Activated CD8-positive, alpha-beta memory T cell treated with anti-CD3 and anti-CD28 coated beads, Interleukin-2, amount 10 ng/mL, durations not matched to agents 7 days and 5 days (primary cell): Measurements from ENCODE around the gene MPL. TPM values are rescaled to one million over a fixed set of nuclear protein-coding genes. Genes with fewer than 3 reads are reported as not detected.

ENCODE experiments used
- ATAC-seq: fragments of 150-1000 bp; cut with Tn5 transposase; one replicate; pipeline ENCODE4 v1.10.0; 2021; ENCODE audit warnings: moderate library complexity
- CTCF ChIA-PET: fragments of 350-600 bp; sonication (Branson Sonifier 250); formaldehyde crosslinking; loops from one replicate; lab custom pipeline; 2021; ENCODE audit warnings: antibody characterized with exemption; lab: Charles Lee
- DNase-seq: peaks from one replicate; pipeline ENCODE4 v3.0.0-alpha.2; 2020
- H3K27ac Mint-ChIP-seq: one replicate; pipeline ENCODE4 v1.8.0; 2021; ENCODE audit warnings: mild to moderate bottlenecking, mixed read lengths
- H3K27me3 Mint-ChIP-seq: one replicate; pipeline ENCODE4 v1.8.0; 2021; ENCODE audit warnings: mixed read lengths
- H3K36me3 Mint-ChIP-seq: one replicate; pipeline ENCODE4 v1.8.0; 2021; ENCODE audit warnings: mild to moderate bottlenecking, mixed read lengths
- H3K4me1 Mint-ChIP-seq: one replicate; pipeline ENCODE4 v1.8.0; 2021; ENCODE audit warnings: mixed read lengths
- H3K4me3 Mint-ChIP-seq: one replicate; pipeline ENCODE4 v1.8.0; 2021; ENCODE audit warnings: mild to moderate bottlenecking, moderate library complexity, mixed read lengths
- H3K9me3 Mint-ChIP-seq: one replicate; pipeline ENCODE4 v1.8.0; 2022; ENCODE audit warnings: low read depth, mixed read lengths
- total RNA-seq, 2 experiments: library from RNA; stranded (reverse); gene quantifications; one replicate each; pipeline ENCODE4 v1.2.3, GENCODE V29; 2021

MPL gene
- total RNA-seq, result not detected

DNA sequence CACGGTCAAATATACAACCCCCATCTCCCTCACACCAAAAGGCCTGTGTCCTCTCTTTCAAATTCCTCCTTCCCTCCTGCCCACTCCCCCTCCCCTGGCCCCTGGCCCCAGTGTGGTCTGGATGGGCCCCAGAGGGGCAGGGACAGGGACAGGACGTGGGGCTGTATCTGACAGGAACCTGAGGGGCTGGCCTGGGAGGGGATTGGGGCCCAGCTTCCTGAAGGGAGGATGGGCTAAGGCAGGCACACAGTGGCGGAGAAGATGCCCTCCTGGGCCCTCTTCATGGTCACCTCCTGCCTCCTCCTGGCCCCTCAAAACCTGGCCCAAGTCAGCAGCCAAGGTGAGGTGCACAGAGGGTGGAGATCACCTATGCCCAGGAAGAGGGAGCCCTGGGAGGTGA, at the start of gene MPL:
Gene MPL, plus strand, starts transcription at position 231 of the 400 bp plus-strand sequence. Its CDS starts 31 bp downstream, at position 262.
- H3K27me3 Mint-ChIP-seq, result no peaks in the 10 kb centered on the region
- no peak within 1 kb of the TSS for H3K4me3 Mint-ChIP-seq
- no peak for DNase-seq
- no peak within 1 kb of the TSS for H3K27ac Mint-ChIP-seq
- CTCF ChIA-PET, result no interaction called here
- H3K9me3 Mint-ChIP-seq, result no peaks in the 10 kb centered on the region
- no peaks in the 10 kb centered on the region for H3K4me1 Mint-ChIP-seq
- ATAC-seq, result no peak
- no peaks in the 10 kb centered on the region for H3K36me3 Mint-ChIP-seq

- H3K36me3 Mint-ChIP-seq, result no peaks in the 10 kb centered on the region
- DNase-seq (no peak), ATAC-seq (no peak)
- peaks cover 10% of the 10 kb centered on the region for H3K27me3 Mint-ChIP-seq
- H3K4me3 Mint-ChIP-seq, result no peak overlapping the region
- H3K27ac Mint-ChIP-seq, result no peak overlapping the region
- CTCF ChIA-PET, result no interaction called here
- no peaks in the 10 kb centered on the region for H3K4me1 Mint-ChIP-seq
- H3K9me3 Mint-ChIP-seq, result no peaks in the 10 kb centered on the region
Measured at GRCh38 chr1:43288058-43288784, 49.4 kb upstream of the MPL start.

DNA sequence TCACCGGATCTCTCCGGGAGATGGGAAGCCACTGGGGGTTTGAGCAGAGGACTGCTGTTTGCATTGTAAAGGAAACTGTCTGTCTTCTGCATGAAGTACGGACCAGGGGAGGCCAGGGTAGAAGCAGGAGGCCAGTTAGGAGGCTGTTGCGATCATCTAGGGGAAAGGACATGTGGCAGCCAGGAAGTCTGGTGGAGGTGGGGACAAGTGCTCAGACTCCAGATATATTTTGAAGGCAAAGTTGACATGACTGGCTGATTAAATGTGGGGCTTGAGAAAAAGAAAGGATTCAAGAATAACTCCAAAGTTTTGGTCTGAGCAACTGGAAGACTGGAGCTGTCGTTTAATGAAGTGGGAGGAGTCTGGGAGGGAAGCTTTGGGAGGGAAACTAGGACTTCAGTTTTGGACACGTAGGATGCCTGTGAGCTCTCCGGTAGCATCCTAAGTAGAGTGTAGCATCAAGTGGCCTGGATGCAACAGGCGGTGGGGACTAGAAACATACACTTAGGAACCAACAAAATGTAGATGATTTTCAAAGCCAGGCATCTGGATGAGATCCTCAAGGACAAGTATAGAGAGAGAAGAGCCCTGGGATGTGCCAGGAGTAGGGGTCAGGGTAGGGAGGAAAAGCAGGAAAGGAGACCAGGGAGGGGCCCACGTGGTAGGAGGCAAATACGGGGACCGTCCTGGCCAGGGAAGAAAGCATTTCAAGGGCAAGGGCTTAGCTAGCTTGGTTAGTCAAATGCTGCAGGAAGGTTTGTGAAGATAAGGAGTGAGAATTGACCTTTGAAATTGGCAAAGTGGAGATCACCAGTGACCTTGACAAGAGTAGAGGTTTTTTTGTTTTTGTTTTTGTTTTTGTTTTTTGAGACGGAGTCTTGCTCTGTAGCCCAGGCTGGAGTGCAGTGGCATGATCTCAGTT, 48.6 kb upstream of the MPL start:
- Mint-ChIP-seq H3K9me3 (no peaks in the 10 kb centered on the region), H3K27ac (no peak overlapping the region), H3K4me1 (no peaks in the 10 kb centered on the region), H3K36me3 (no peaks in the 10 kb centered on the region), H3K27me3 (peaks cover 10% of the 10 kb centered on the region), H3K4me3 (no peak overlapping the region)
- ATAC-seq (no peak), DNase-seq (no peak)
- CTCF ChIA-PET, result no interaction called here

DNA sequence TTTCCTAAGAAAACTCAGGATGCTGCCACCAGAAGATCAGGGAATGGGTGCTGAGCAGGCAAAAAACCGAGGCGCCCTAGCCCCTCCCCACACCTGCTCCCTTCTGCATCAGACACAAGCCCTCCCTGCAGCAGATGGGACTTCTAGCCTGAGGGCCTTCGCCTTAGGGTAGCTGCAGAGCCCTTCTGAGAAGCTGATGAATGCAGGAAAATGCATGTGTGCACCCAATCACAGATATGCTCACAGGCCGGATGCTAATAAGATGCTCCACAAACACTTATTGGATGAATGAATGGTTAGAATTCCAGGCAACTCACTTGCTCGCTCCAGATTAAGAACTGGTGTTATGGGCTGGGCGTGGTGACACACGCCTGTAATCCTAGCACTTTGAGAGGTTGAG, 45.4 kb upstream of the MPL start:
- no peak for DNase-seq
- Mint-ChIP-seq H3K9me3 (no peaks in the 10 kb centered on the region), H3K4me3 (no peak overlapping the region), H3K27ac (no peak overlapping the region), H3K4me1 (peaks cover 20% of the 10 kb centered on the region), H3K27me3 (peaks cover 7% of the 10 kb centered on the region), H3K36me3 (no peaks in the 10 kb centered on the region)
- ATAC-seq, result no peak
- CTCF ChIA-PET, result interaction anchor here (1.5 kb wide), 1 partner anchor 18 kb away, joined by 3 read pairs; no protein-coding TSS in a partner anchor

DNA sequence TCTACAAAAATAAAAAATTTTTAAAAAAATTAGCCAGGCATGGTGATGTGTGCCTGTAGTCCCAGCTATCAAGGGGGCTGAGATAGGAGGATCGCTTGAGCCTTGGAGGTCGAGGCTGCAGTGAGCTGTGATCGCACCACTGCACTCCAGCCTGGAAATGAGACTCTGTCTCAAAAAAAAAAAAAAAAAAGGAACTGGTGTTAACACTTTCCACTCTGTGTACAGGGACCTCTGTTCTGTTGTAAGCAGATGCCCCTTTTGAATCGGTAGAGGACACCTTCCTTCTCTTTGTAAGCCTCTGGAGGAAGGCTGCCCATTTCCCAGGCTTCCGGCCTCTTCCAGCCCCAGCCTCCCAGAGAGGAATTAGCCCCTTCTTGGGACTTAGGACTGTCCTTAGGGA, 44.9 kb upstream of the MPL start:
- CTCF ChIA-PET, result interaction anchor here (1.5 kb wide), 1 partner anchor 18 kb away, joined by 3 read pairs; no protein-coding TSS in a partner anchor

DNA sequence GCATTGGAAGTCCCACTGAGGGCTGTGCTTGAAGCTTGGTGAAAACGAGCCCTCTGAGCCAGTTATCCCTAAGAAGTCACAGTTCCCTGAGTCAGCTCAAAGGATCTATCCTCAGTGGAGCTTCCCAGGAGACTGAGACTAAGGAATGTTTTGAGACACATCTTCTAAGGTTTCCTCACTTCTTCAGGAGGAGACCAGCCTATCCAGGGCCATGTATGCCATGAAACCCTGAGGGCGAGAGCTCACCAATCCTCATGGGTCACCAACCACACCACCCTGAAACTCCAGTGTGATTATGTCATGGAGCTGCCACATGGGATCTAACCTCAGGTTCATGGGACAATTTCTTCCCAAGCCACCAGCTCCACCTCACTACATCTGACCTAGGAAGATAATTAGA, 44.4 kb upstream of the MPL start:
- H3K27me3 Mint-ChIP-seq, result no peaks in the 10 kb centered on the region
- ATAC-seq (no peak), DNase-seq (no peak)
- H3K4me3 Mint-ChIP-seq, result no peak overlapping the region
- CTCF ChIA-PET, result no interaction called here
- H3K9me3 Mint-ChIP-seq, result no peaks in the 10 kb centered on the region
- H3K4me1 Mint-ChIP-seq, result peaks cover 20% of the 10 kb centered on the region
- H3K27ac Mint-ChIP-seq, result no peak overlapping the region
- H3K36me3 Mint-ChIP-seq, result no peaks in the 10 kb centered on the region

More for the DNA sequence above, 44.9 kb upstream of the MPL start:
- ATAC-seq (no peak), DNase-seq (no peak)
- H3K27ac Mint-ChIP-seq, result no peak overlapping the region
- no peak overlapping the region for H3K4me3 Mint-ChIP-seq
- peaks cover 20% of the 10 kb centered on the region for H3K4me1 Mint-ChIP-seq
- no peaks in the 10 kb centered on the region for H3K9me3 Mint-ChIP-seq
- H3K27me3 Mint-ChIP-seq, result peaks cover 4% of the 10 kb centered on the region
- H3K36me3 Mint-ChIP-seq, result no peaks in the 10 kb centered on the region

- no peaks in the 10 kb centered on the region for H3K27me3 Mint-ChIP-seq
- H3K9me3 Mint-ChIP-seq, result no peaks in the 10 kb centered on the region
- CTCF ChIA-PET, result no interaction called here
- no peaks in the 10 kb centered on the region for H3K36me3 Mint-ChIP-seq
- no peak for ATAC-seq
- no peak overlapping the region for H3K27ac Mint-ChIP-seq
- peaks cover 20% of the 10 kb centered on the region for H3K4me1 Mint-ChIP-seq
- no peak overlapping the region for H3K4me3 Mint-ChIP-seq
- DNase-seq, result no peak
Measured at GRCh38 chr1:43293896-43294760, 43.5 kb upstream of the MPL start.

GRCh38 chr1:43294761-43295160, 42.9 kb upstream of the MPL start:
- H3K27ac Mint-ChIP-seq, result no peak overlapping the region
- H3K36me3 Mint-ChIP-seq, result no peaks in the 10 kb centered on the region
- CTCF ChIA-PET, result interaction anchor here (0.9 kb wide), 1 partner anchor 120 kb away, joined by 3 read pairs; no protein-coding TSS in a partner anchor
- DNase-seq (no peak), ATAC-seq (no peak)
- no peak overlapping the region for H3K4me3 Mint-ChIP-seq
- no peaks in the 10 kb centered on the region for H3K9me3 Mint-ChIP-seq
- H3K27me3 Mint-ChIP-seq, result no peaks in the 10 kb centered on the region
- peaks cover 20% of the 10 kb centered on the region for H3K4me1 Mint-ChIP-seq

GRCh38 chr1:43296207-43296606, 41.4 kb upstream of the MPL start:
- Mint-ChIP-seq H3K4me3 (no peak overlapping the region), H3K27me3 (no peaks in the 10 kb centered on the region), H3K27ac (peak overlapping the region; percentile 69), H3K4me1 (peaks cover 20% of the 10 kb centered on the region), H3K9me3 (no peaks in the 10 kb centered on the region), H3K36me3 (no peaks in the 10 kb centered on the region)
- CTCF ChIA-PET, result interaction anchor here (0.8 kb wide), 1 partner anchor 12 kb away, joined by 3 read pairs; no protein-coding TSS in a partner anchor
- DNase-seq (no peak), ATAC-seq (no peak)

- Mint-ChIP-seq H3K4me3 (no peak overlapping the region), H3K36me3 (no peaks in the 10 kb centered on the region), H3K27ac (no peak overlapping the region), H3K27me3 (no peaks in the 10 kb centered on the region), H3K4me1 (peaks cover 20% of the 10 kb centered on the region), H3K9me3 (no peaks in the 10 kb centered on the region)
- no peak for ATAC-seq
- no peak for DNase-seq
- CTCF ChIA-PET, result no interaction called here
Measured at GRCh38 chr1:43298055-43298454, 39.6 kb upstream of the MPL start.

GRCh38 chr1:43299101-43299500, 38.5 kb upstream of the MPL start:
- Mint-ChIP-seq H3K36me3 (no peaks in the 10 kb centered on the region), H3K4me1 (peaks cover 20% of the 10 kb centered on the region), H3K9me3 (no peaks in the 10 kb centered on the region), H3K27ac (no peak overlapping the region), H3K27me3 (no peaks in the 10 kb centered on the region), H3K4me3 (no peak overlapping the region)
- CTCF ChIA-PET, result no interaction called here
- ATAC-seq (no peak), DNase-seq (no peak)

DNA sequence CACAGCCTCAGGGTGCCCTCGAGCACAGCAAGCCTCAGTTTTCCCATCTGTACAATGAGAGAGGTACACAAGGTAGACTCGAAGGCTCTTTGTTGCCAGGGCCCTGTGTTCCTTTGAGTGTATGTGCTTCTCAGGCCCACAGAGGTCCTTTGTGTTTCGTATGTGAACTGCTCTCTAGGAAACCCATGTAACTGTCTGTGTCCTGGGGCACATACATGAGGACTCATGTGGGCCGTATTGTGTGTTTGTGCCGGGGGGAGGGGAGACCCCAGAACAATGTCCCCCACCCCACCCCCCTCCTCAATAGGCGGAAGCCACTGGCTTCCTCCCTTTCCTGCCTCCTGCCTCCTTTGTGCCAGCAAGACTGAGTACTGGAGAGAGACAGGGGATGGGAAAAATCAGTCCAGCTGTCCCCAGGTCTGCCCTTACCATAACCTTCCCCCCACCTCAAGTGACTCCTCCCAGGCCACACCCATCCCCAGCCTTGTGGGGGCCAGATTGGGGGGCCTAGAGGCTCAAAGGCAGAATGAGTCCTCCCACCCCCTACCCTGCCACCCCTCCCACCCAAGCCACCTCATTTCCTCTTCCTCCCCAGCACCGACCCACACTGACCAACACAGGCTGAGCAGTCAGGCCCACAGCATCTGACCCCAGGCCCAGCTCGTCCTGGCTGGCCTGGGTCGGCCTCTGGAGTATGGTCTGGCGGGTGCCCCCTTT, 37.1 kb upstream of the MPL start, which contains the start of gene TIE1:
Gene TIE1, plus strand, starts transcription at position 605 of the 717 bp plus-strand sequence. Its CDS starts 90 bp downstream, at position 695.
- H3K36me3 Mint-ChIP-seq, result no peaks in the 10 kb centered on the region
- no peaks in the 10 kb centered on the region for H3K9me3 Mint-ChIP-seq
- CTCF ChIA-PET, result no interaction called here
- ATAC-seq (no peak), DNase-seq (no peak)
- H3K4me1 Mint-ChIP-seq, result peaks cover 11% of the 10 kb centered on the region
- H3K4me3 Mint-ChIP-seq, result no peak within 1 kb of the TSS
- no peak within 1 kb of the TSS for H3K27ac Mint-ChIP-seq
- H3K27me3 Mint-ChIP-seq, result no peaks in the 10 kb centered on the region
